H1 (cell line): Measurements from ENCODE around the gene DNAJC17. TPM values are rescaled to one million over a fixed set of nuclear protein-coding genes. Genes with fewer than 3 reads are reported as not detected.

Experiments used
- polyA plus RNA-seq, 7 experiments: library from polyadenylated mRNA; depleted of rRNA in 3 of 7; stranded (reverse) in 5 of 7; unstranded in 2 of 7; fragments of >200 nt in 5 of 7; fragments of 200-250 nt in 2 of 7; gene quantifications; 1 replicate in 5 of 7; 2 replicates in 1 of 7; 4 replicates in 1 of 7; pipeline versions ENCODE4 v1.2.1 to v1.2.3, GENCODE V29; 2011 to 2013; ENCODE audit warnings: missing spikeins in 2 of 7, mixed read lengths in 2 of 7
- small RNA-seq: library from polyadenylated mRNA; stranded (forward); fragments of <200 nt; extraction: miRNeasy Mini kit (QIAGEN cat#:217004); gene quantifications from one replicate; pipeline ENCODE3, GENCODE V24; 2013; ENCODE audit not compliant: insufficient read depth
- total RNA-seq: library from RNA; stranded (reverse); fragmentation: NEBNext Ultra II Directional; extraction: Animal tissue kit (Norgen Biotek cat#: 25700); gene quantifications from 2 replicates; pipeline ENCODE4 v1.2.1, GENCODE V29; 2021

The DNAJC17 gene
- total and polyA plus RNA-seq, 2 of the 8 experiments (the other 6 are each of a cell fraction or from before 2014, with no cell fraction given), result 39.5 to 45.4 TPM

Small RNA genes lying within 50 kb of the gene (small RNA-seq; reads per million reads assigned to genes)
- not detected for gene SUMO2P15

Other genes with a start within 250 kb of the DNAJC17 start
- 10.2 and 12.1 TPM in 2 replicates for gene CCDC32, start 242.4 kb downstream of the DNAJC17 start, total RNA-seq
- 2.9 and 8.9 TPM in 2 replicates for gene CCDC32, start 242.4 kb downstream of the DNAJC17 start, polyA plus RNA-seq (2011; rRNA removed)
- 25.1 and 28.5 TPM in 2 replicates for gene RPUSD2, start 238.2 kb downstream of the DNAJC17 start, total RNA-seq
- gene RPUSD2, start 238.2 kb downstream of the DNAJC17 start, polyA plus RNA-seq (2011; rRNA removed), result 14.5 and 19.9 TPM in 2 replicates
- 22.3 and 22.5 TPM in 2 replicates for gene KNL1, start 213.2 kb downstream of the DNAJC17 start, total RNA-seq
- gene KNL1, start 213.2 kb downstream of the DNAJC17 start, polyA plus RNA-seq (2011; rRNA removed), result 2.7 and 4.4 TPM in 2 replicates
- 41.6 and 42.4 TPM in 2 replicates for gene RAD51, start 112.3 kb downstream of the DNAJC17 start, total RNA-seq
- gene RAD51, start 112.3 kb downstream of the DNAJC17 start, polyA plus RNA-seq (2011; rRNA removed), result 25.2 and 32.2 TPM in 2 replicates
- gene RMDN3, start 52.2 kb downstream of the DNAJC17 start, total RNA-seq, result 24.1 and 25.0 TPM in 2 replicates
- 10.8 and 13.8 TPM in 2 replicates for gene RMDN3, start 52.2 kb downstream of the DNAJC17 start, polyA plus RNA-seq (2011; rRNA removed)
- 22.7 and 25.9 TPM in 2 replicates for gene GCHFR, start 43.4 kb downstream of the DNAJC17 start, total RNA-seq
- gene GCHFR, start 43.4 kb downstream of the DNAJC17 start, polyA plus RNA-seq (2011; rRNA removed), result 81.5 and 102 TPM in 2 replicates
- gene C15orf62, start 37.5 kb downstream of the DNAJC17 start, total RNA-seq, result 0.56 and 0.57 TPM in 2 replicates
- 0.06 and 0.19 TPM in 2 replicates for gene C15orf62, start 37.5 kb downstream of the DNAJC17 start, polyA plus RNA-seq (2011; rRNA removed)
- gene ZFYVE19, start 384 bp downstream of the DNAJC17 start, total RNA-seq, result 10.7 and 11.2 TPM in 2 replicates
- 21.8 and 23.7 TPM in 2 replicates for gene ZFYVE19, start 384 bp downstream of the DNAJC17 start, polyA plus RNA-seq (2011; rRNA removed)
- not detected in 2 replicates for gene PPP1R14D, start 21.2 kb upstream of the DNAJC17 start, total RNA-seq
- gene PPP1R14D, start 21.2 kb upstream of the DNAJC17 start, polyA plus RNA-seq (2011; rRNA removed), result not detected in 2 replicates
- 117 TPM in 2 replicates for gene SPINT1, start 36.6 kb upstream of the DNAJC17 start, total RNA-seq
- 155 and 266 TPM in 2 replicates for gene SPINT1, start 36.6 kb upstream of the DNAJC17 start, polyA plus RNA-seq (2011; rRNA removed)
- 2.4 and 2.7 TPM in 2 replicates for gene RHOV, start 66.8 kb upstream of the DNAJC17 start, total RNA-seq
- 1.5 and 2.2 TPM in 2 replicates for gene RHOV, start 66.8 kb upstream of the DNAJC17 start, polyA plus RNA-seq (2011; rRNA removed)
- 31.9 and 32.7 TPM in 2 replicates for gene VPS18, start 87.0 kb upstream of the DNAJC17 start, total RNA-seq
- 28.9 and 32.9 TPM in 2 replicates for gene VPS18, start 87.0 kb upstream of the DNAJC17 start, polyA plus RNA-seq (2011; rRNA removed)
- gene DLL4, start 121.9 kb upstream of the DNAJC17 start, total RNA-seq, result 0.48 and 0.60 TPM in 2 replicates
- gene DLL4, start 121.9 kb upstream of the DNAJC17 start, polyA plus RNA-seq (2011; rRNA removed), result 0.22 and 0.23 TPM in 2 replicates
- 28.7 and 34.3 TPM in 2 replicates for gene CHAC1, start 146.0 kb upstream of the DNAJC17 start, total RNA-seq
- 159 and 215 TPM in 2 replicates for gene CHAC1, start 146.0 kb upstream of the DNAJC17 start, polyA plus RNA-seq (2011; rRNA removed)